Tibial artery (tissue), 4 donors: ENCODE measurements around the gene USE1.
A peak's percentile ranks its signal among the peaks of the same experiment; 100 is the strongest.

Experiments used
- DNase-seq, 2 donors: peaks; one replicate each; pipeline ENCODE4 v3.0.0-alpha.2; 2019
- H3K27ac ChIP-seq, 2 donors: fragments of 200-600 bp; sonication (generic) in 1 of 2; 1 replicate in 1 of 2; 2 replicates in 1 of 2; pipeline ENCODE4 v1.5.1; 2018 to 2019; ENCODE audit warnings: mild to moderate bottlenecking in 1 of 2
- H3K27me3 ChIP-seq, 2 donors: fragments of 200-600 bp; sonication (generic) in 1 of 2; one replicate each; pipeline versions ENCODE4 v1.5.1 to v1.6.0; 2016 to 2019
- H3K36me3 ChIP-seq, 3 donors: fragments of 200-600 bp; sonication (generic) in 2 of 3; one replicate each; pipeline ENCODE4 v1.5.1; 2016 to 2019; ENCODE audit warnings: mild to moderate bottlenecking in 2 of 3
- H3K4me1 ChIP-seq, 4 donors: fragments of 200-600 bp; sonication (generic) in 2 of 4; 1 replicate in 3 of 4; 2 replicates in 1 of 4; pipeline ENCODE4 v1.5.1; 2016 to 2019
- H3K4me3 ChIP-seq, 2 donors: fragments of 200-600 bp; sonication (generic) in 1 of 2; 1 replicate in 1 of 2; 2 replicates in 1 of 2; pipeline ENCODE4 v1.5.1; 2018 to 2019; ENCODE audit warnings: mild to moderate bottlenecking in 2 of 2
- H3K9me3 ChIP-seq, 3 donors: fragments of 200-600 bp; sonication (generic) in 1 of 3; one replicate each; pipeline ENCODE4 v1.5.1; 2016 to 2019
- intact Hi-C: fragments of 100-400 bp; cut with DNase I; formaldehyde crosslinking; loops from one replicate; pipeline ENCODE4 v1.15.0; 2023; ENCODE audit warnings: low total_unique reads
- TF ChIP-seq, protein P1 (sequence below), 2 experiments: fragments of 200-600 bp in 1 of 2; fragments of 450-650 bp in 1 of 2; IDR thresholded peaks; one replicate each; pipeline ENCODE4 v1.5.1; 2017 to 2019; ENCODE audit warnings: antibody characterized with exemption in 2 of 2, mild to moderate bottlenecking in 1 of 2, moderate library complexity in 1 of 2

Gene USE1

DNA sequence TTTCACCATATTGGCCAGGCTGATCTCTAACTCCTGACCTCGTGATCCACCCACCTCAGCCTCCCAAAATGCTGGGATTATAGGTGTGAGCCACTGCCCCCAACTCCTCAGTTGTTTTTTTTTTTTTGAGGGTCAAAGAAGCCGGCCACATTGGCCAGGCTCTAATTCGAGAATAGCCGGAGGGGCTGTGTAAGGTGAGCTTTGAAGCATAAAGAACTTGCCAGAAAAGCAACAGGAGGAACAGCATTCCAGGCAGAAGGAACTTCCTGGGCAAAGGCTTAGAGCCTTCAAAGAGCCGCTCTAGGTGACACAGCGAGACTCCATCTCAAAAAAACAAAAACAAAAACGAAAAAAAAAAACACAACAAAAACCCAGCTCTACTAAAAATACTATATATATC lies 50.9 kb downstream of the USE1 start:
- Histone ChIP-seq H3K4me1 (peaks cover 0 to 14% (median 12%) of the 10 kb centered on the region in 4 donors), H3K36me3 (peaks cover 15 to 25% (median 20%) of the 10 kb centered on the region in 3 donors), H3K9me3 (no peaks in the 10 kb centered on the region), H3K27me3 (no peaks in the 10 kb centered on the region), H3K27ac (peak overlapping the region in 1 of 2 donors; percentile 15), H3K4me3 (no peak overlapping the region)
- intact Hi-C loops, result no loop called here
- TF ChIP-seq, protein P1, sequence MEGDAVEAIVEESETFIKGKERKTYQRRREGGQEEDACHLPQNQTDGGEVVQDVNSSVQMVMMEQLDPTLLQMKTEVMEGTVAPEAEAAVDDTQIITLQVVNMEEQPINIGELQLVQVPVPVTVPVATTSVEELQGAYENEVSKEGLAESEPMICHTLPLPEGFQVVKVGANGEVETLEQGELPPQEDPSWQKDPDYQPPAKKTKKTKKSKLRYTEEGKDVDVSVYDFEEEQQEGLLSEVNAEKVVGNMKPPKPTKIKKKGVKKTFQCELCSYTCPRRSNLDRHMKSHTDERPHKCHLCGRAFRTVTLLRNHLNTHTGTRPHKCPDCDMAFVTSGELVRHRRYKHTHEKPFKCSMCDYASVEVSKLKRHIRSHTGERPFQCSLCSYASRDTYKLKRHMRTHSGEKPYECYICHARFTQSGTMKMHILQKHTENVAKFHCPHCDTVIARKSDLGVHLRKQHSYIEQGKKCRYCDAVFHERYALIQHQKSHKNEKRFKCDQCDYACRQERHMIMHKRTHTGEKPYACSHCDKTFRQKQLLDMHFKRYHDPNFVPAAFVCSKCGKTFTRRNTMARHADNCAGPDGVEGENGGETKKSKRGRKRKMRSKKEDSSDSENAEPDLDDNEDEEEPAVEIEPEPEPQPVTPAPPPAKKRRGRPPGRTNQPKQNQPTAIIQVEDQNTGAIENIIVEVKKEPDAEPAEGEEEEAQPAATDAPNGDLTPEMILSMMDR (IDR thresholded peaks at IDR 0.05), result no peak
- no peak for DNase-seq

DNA sequence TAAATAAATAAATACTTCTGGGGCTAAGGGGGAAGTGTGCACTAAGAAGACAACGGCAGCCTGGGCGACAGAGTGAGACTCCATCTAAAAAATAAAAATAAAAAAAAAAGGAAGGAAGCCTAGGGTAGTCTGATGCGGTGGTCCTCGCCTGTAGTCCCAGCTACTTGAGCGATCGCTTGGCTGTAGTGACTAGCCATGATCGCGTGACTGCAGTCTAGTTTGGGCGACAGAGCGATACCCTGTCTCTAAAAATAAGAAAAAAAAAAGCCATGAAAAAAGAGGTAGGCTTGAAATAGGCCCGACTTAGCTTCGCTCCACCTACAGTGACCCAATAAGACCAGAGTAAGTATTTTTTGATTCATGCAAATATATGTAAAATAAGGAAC lies 51.4 kb downstream of the USE1 start:
- DNase-seq, result no peak
- Histone ChIP-seq H3K4me3 (no peak overlapping the region), H3K36me3 (peaks cover 20 to 30% (median 25%) of the 10 kb centered on the region in 3 donors), H3K27ac (peak overlapping the region in 1 of 2 donors; percentile 15), H3K9me3 (no peaks in the 10 kb centered on the region), H3K4me1 (peaks cover 0 to 14% (median 12%) of the 10 kb centered on the region in 4 donors), H3K27me3 (no peaks in the 10 kb centered on the region)
- intact Hi-C loops, result no loop called here
- TF ChIP-seq, protein P1 (IDR thresholded peaks at IDR 0.05), result no peak

DNA sequence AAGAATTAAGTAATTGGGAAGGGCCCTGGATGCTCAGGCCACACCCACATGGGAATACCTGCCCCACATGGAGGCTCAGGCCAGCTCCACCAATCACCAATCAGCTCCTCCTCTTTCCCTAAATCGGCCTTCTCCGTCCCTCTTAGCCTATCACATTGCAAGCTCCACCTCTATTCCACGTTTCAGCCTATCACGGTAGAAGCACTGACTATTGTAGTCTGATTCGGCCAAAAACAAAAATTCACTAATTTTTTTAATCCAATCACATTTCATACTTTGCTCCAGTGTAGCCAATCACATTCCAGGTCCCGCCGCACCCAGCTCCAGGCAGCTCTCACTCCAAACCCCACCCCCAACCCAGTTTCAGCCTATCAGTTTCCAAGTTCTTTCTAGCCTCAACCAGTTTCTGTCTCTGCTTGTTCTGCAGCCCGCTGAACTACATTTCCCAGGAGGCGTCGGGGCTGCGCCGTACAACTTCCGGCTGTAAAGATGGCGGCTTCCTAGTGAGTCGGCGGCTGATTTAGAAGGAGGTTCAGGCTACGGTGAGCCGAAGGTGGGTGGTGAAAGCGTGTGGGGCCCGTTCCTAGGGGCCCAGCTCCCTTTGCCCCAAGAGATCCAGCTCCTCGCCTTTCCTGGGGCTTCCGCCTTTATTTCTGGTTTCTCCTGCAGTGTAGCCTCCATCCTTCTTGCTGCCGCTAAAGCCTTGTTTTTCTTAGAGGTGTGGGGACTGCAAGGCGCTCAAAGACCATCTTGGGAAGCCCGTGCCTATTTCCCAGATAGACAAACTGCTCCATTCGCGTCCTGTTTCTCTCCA lies 52.0 kb downstream of the USE1 start, which contains the start of gene BABAM1:
Gene BABAM1, plus strand, starts transcription at position 469 of the 814 bp plus-strand sequence. CDS start 1,364 bp downstream, outside the sequence.
- TF ChIP-seq, protein P1 (IDR thresholded peaks at IDR 0.05), result peak in 1 of 2 experiments; percentile 43
- peak within 1 kb of the TSS; percentile 70 to 74 for H3K27ac ChIP-seq
- H3K27me3 ChIP-seq, result no peaks in the 10 kb centered on the region
- H3K4me3 ChIP-seq, result peak within 1 kb of the TSS; percentile 69 to 78
- intact Hi-C loops, result no loop called here
- no peaks in the 10 kb centered on the region for H3K9me3 ChIP-seq
- DNase-seq, result peak; percentile 97
- H3K36me3 ChIP-seq, result peaks cover 26 to 36% (median 31%) of the 10 kb centered on the region in 3 donors
- H3K4me1 ChIP-seq, result peaks cover 0 to 14% (median 12%) of the 10 kb centered on the region in 4 donors

DNA sequence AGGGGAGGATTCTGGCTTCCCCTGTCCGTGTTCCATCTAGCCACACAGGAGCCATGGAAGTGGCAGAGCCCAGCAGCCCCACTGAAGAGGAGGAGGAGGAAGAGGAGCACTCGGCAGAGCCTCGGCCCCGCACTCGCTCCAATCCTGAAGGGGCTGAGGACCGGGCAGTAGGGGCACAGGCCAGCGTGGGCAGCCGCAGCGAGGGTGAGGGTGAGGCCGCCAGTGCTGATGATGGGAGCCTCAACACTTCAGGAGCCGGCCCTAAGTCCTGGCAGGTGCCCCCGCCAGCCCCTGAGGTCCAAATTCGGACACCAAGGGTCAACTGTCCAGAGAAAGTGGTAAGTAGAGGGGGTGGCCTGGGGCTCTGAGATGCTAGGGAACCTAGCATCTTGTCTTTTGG lies 53.6 kb downstream of the USE1 start:
- Histone ChIP-seq H3K4me3 (no peak overlapping the region), H3K9me3 (no peaks in the 10 kb centered on the region), H3K27me3 (no peaks in the 10 kb centered on the region), H3K36me3 (peaks cover 39 to 52% (median 42%) of the 10 kb centered on the region in 3 donors), H3K27ac (no peak overlapping the region), H3K4me1 (peaks cover 0 to 14% (median 12%) of the 10 kb centered on the region in 4 donors)
- no peak for DNase-seq
- TF ChIP-seq, protein P1 (IDR thresholded peaks at IDR 0.05), result no peak
- intact Hi-C loops, result no loop called here
